Suprapubic skin (tissue), 4 donors: Measurements from ENCODE around the gene CAPN7.

Source experiments
- EP300 ChIP-seq: sonication (generic); formaldehyde crosslinking; IDR thresholded peaks from one replicate; pipeline ENCODE4 v1.6.1; 2017; ENCODE audit warnings: antibody characterized with exemption
- POLR2A ChIP-seq, 2 donors: fragments of 450-650 bp; IDR thresholded peaks; one replicate each; pipeline ENCODE4 v1.6.1; 2017; ENCODE audit warnings: antibody characterized with exemption in 2 of 2, mild to moderate bottlenecking in 2 of 2, moderate library complexity in 2 of 2
- POLR2AphosphoS5 ChIP-seq, 3 donors: sonication (generic); formaldehyde crosslinking; IDR thresholded peaks; one replicate each; pipeline ENCODE4 v1.6.1; 2017; ENCODE audit warnings: antibody characterized with exemption in 3 of 3
- TF ChIP-seq, protein P1 (sequence below), 2 donors: fragments of 200-600 bp in 1 of 2; fragments of 450-650 bp in 1 of 2; sonication (generic) in 1 of 2; IDR thresholded peaks; one replicate each; pipeline ENCODE4 v1.5.1; 2016 to 2019; ENCODE audit warnings: antibody characterized with exemption in 2 of 2, mild to moderate bottlenecking in 1 of 2, moderate library complexity in 1 of 2

DNA sequence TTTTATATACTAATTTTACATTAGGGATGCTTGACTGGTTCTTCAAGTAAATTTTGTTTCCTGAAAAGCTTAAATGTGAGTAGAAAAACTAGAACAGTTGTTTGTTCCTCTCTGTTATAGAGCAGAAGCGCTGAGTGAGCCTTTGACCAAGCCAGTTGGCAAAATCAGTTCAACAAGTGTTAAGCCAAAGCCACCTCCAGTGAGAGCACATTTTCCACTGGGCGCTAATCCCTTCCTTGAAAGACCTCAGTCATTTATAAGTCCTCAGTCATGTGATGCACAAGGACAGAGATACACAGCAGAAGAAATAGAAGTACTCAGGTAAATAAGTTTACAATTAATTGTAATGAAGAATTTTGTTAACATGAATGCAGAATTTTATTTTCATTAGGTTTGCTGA, 14.6 kb downstream of the CAPN7 start:
- TF ChIP-seq POLR2AphosphoS5 (IDR thresholded peaks at IDR 0.05) (no peak), POLR2A (IDR thresholded peaks at IDR 0.05) (no peak), EP300 (no peak)
- TF ChIP-seq, protein P1, sequence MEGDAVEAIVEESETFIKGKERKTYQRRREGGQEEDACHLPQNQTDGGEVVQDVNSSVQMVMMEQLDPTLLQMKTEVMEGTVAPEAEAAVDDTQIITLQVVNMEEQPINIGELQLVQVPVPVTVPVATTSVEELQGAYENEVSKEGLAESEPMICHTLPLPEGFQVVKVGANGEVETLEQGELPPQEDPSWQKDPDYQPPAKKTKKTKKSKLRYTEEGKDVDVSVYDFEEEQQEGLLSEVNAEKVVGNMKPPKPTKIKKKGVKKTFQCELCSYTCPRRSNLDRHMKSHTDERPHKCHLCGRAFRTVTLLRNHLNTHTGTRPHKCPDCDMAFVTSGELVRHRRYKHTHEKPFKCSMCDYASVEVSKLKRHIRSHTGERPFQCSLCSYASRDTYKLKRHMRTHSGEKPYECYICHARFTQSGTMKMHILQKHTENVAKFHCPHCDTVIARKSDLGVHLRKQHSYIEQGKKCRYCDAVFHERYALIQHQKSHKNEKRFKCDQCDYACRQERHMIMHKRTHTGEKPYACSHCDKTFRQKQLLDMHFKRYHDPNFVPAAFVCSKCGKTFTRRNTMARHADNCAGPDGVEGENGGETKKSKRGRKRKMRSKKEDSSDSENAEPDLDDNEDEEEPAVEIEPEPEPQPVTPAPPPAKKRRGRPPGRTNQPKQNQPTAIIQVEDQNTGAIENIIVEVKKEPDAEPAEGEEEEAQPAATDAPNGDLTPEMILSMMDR (IDR thresholded peaks at IDR 0.05), result no peak
